HCT116 (cell line): ENCODE data around the gene CLIC5. TPM values are rescaled to one million over a fixed set of nuclear protein-coding genes. Genes with fewer than 3 reads are reported as not detected.

Source experiments
- ATAC-seq: fragments of 200-7000 bp; cut with Tn5 transposase; 2 replicates; pipeline ENCODE4 v1.9.1; 2020; ENCODE audit warnings: mild to moderate bottlenecking, moderate library complexity
- BruUV-seq: library from RNA; stranded (reverse); fragments of 400-500 nt; replicated peaks from 2 replicates; lab custom pipeline; 2021; lab: Mats Ljungman, UMichigan
- CTCF ChIA-PET: fragments of 300-600 bp; sonication (Branson Sonifier 250); formaldehyde crosslinking; loops from one replicate; lab custom pipeline; 2021; ENCODE audit warnings: antibody characterized with exemption; lab: Charles Lee
- POLR2A ChIA-PET: fragments of 300-600, 350-600 bp; sonication (Branson Sonifier 250); formaldehyde crosslinking; loops from one replicate; lab custom pipeline; 2021; ENCODE audit warnings: antibody characterized with exemption; lab: Charles Lee
- RAD21 ChIA-PET, 2 experiments: fragments of 300-600 bp; sonication (Branson Sonifier 250); formaldehyde crosslinking; loops; one replicate each; lab custom pipeline; 2023; ENCODE audit warnings: low total read pairs in 2 of 2; ENCODE audit not compliant: uncharacterized antibody in 2 of 2, unreplicated experiment in 2 of 2, low non-redundant PET in 1 of 2; lab: Charles Lee
- DNase-seq: peaks from one replicate; pipeline ENCODE4 v3.0.0-alpha.2; 2010; ENCODE audit warnings: low read depth, low spot score
- H2AFZ ChIP-seq: fragments of 200-600 bp; shearing (Covaris generic), sonication (generic); 2 replicates; pipeline ENCODE4 v1.6.1; 2017; ENCODE audit warnings: low read depth, mixed run types, mixed read lengths, antibody characterized with exemption, low read length; ENCODE audit not compliant: poor library complexity, severe bottlenecking
- H3K27ac ChIP-seq: 2 replicates; pipeline ENCODE4 v1.5.1; 2012; ENCODE audit warnings: low read depth, low read length
- H3K27me3 ChIP-seq: fragments of 200-600 bp; sonication (generic); 2 replicates; pipeline ENCODE4 v1.6.1; 2016; ENCODE audit warnings: mixed run types, low read length, mixed read lengths; ENCODE audit not compliant: insufficient read depth
- H3K36me3 ChIP-seq, 2 experiments: fragments of 200-500 bp in 1 of 2; fragments of 200-600 bp in 1 of 2; sonication (Bioruptor generic) in 1 of 2; sonication (generic) in 1 of 2; 2 replicates each; pipeline versions ENCODE4 v1.5.1 to v1.6.1; 2014 to 2016; ENCODE audit warnings: low read length in 2 of 2, inconsistent platforms in 1 of 2, mixed read lengths in 1 of 2, mixed run types in 1 of 2; ENCODE audit not compliant: insufficient read depth in 2 of 2, control insufficient read depth in 1 of 2
- H3K4me1 ChIP-seq, 2 experiments: fragments of 200-600 bp in 1 of 2; sonication (generic) in 1 of 2; 2 replicates each; pipeline versions ENCODE4 v1.5.1 to v1.6.1; 2012 to 2017; ENCODE audit warnings: low read length in 2 of 2, inconsistent platforms in 1 of 2, mild to moderate bottlenecking in 1 of 2, mixed read lengths in 1 of 2, mixed run types in 1 of 2, moderate library complexity in 1 of 2; ENCODE audit not compliant: insufficient read depth in 2 of 2, control insufficient read depth in 1 of 2
- H3K4me2 ChIP-seq: fragments of 200-600 bp; sonication (generic); 2 replicates; pipeline ENCODE4 v1.6.1; 2017; ENCODE audit warnings: mixed run types, low read length, mixed read lengths
- H3K4me3 ChIP-seq, 2 experiments: fragments of 200-600 bp in 1 of 2; sonication (generic) in 1 of 2; replicated peaks in 1 of 2; 2 replicates each; pipeline ENCODE4 v1.5.1; 2011 to 2016; ENCODE audit warnings: low read length in 2 of 2, control low read depth in 1 of 2, low read depth in 1 of 2, mild to moderate bottlenecking in 1 of 2, mixed read lengths in 1 of 2, mixed run types in 1 of 2
- H3K79me2 ChIP-seq: fragments of 200-600 bp; sonication (generic); 2 replicates; pipeline ENCODE4 v1.6.1; 2017; ENCODE audit warnings: mild to moderate bottlenecking, mixed run types, low read length, moderate library complexity, mixed read lengths; ENCODE audit not compliant: insufficient read depth
- H3K9ac ChIP-seq: fragments of 200-600 bp; sonication (generic); 2 replicates; pipeline ENCODE4 v1.6.1; 2016; ENCODE audit warnings: low read length, mixed read lengths
- H3K9me2 ChIP-seq: fragments of 200-600 bp; sonication (generic), shearing (Covaris generic); 2 replicates; pipeline ENCODE4 v1.6.1; 2017; ENCODE audit warnings: mixed run types, mild to moderate bottlenecking, moderate library complexity; ENCODE audit not compliant: insufficient read depth
- H3K9me3 ChIP-seq, 2 experiments: fragments of 200-500 bp in 1 of 2; fragments of 200-600 bp in 1 of 2; sonication (Bioruptor generic) in 1 of 2; sonication (generic) in 1 of 2; 2 replicates each; pipeline ENCODE4 v1.6.1; 2014 to 2017; ENCODE audit warnings: low read length in 2 of 2, mixed read lengths in 2 of 2, inconsistent platforms in 1 of 2, low read depth in 1 of 2, mild to moderate bottlenecking in 1 of 2, mixed run types in 1 of 2, moderate library complexity in 1 of 2; ENCODE audit not compliant: control insufficient read depth in 1 of 2, insufficient read depth in 1 of 2
- H4K20me1 ChIP-seq: fragments of 200-600 bp; sonication (generic), shearing (Covaris generic); 2 replicates; pipeline ENCODE4 v1.6.1; 2017; ENCODE audit warnings: mixed run types, mild to moderate bottlenecking, moderate library complexity; ENCODE audit not compliant: insufficient read depth
- CEBPB ChIP-seq: IDR thresholded peaks from 2 replicates; pipeline ENCODE4 v1.6.1; 2012; ENCODE audit warnings: low read depth
- EZH2phosphoT487 ChIP-seq: fragments of 200-600 bp; IDR thresholded peaks from 2 replicates; pipeline ENCODE4 v1.6.1; 2018; ENCODE audit warnings: antibody characterized with exemption, borderline replicate concordance
- MAX ChIP-seq: IDR thresholded peaks from 2 replicates; pipeline ENCODE4 v1.6.1; 2012
- POLR2A ChIP-seq: IDR thresholded peaks from 2 replicates; pipeline ENCODE4 v1.7.0; 2011; ENCODE audit warnings: borderline replicate concordance; ENCODE audit not compliant: insufficient read depth, insufficient read length; ENCODE audit errors: extremely low read depth
- RAD21 ChIP-seq: IDR thresholded peaks from 2 replicates; pipeline ENCODE4 v1.6.1; 2012; ENCODE audit warnings: low read depth, mild to moderate bottlenecking
- REST ChIP-seq: IDR thresholded peaks from 2 replicates; pipeline ENCODE4 v1.6.1; 2012; ENCODE audit warnings: low read depth
- intact Hi-C: fragments of 100-400 bp; cut with micrococcal nuclease; formaldehyde crosslinking; loops from 2 replicates; pipeline ENCODE4 v1.10.0; 2022
- total RNA-seq: library from RNA; stranded (reverse); gene quantifications from one replicate; pipeline ENCODE4 v1.2.1, GENCODE V29; 2021; ENCODE audit not compliant: unreplicated experiment

The CLIC5 gene
- total RNA-seq, 1 experiment from 2014 or later, result 0.20 TPM

GRCh38 chr6:46022106-46022948, 6.7 kb upstream of the CLIC5 start:
- Histone ChIP-seq H3K27ac (no peak overlapping the region), H3K79me2 (no peaks in the 10 kb centered on the region), H3K27me3 (no peaks in the 10 kb centered on the region), H3K4me1 (no peaks in the 10 kb centered on the region), H3K9me3 (no peaks in the 10 kb centered on the region), H3K4me2 (no peak overlapping the region), H3K36me3 (no peaks in the 10 kb centered on the region), H3K9ac (no peak overlapping the region), H2AFZ (no peak overlapping the region), H3K4me3 (no peak overlapping the region), H3K9me2 (no peaks in the 10 kb centered on the region), H4K20me1 (no peaks in the 10 kb centered on the region)
- TF ChIP-seq REST, result no peak
- no peak for TF ChIP-seq POLR2A
- no peak for TF ChIP-seq CEBPB
- TF ChIP-seq EZH2phosphoT487, result no peak
- TF ChIP-seq MAX, result no peak
- no peak for TF ChIP-seq RAD21
- no TSS peak for BruUV-seq
- intact Hi-C loops, result no loop called here
- DNase-seq, result no peak
- ATAC-seq, result no peak
- ChIA-PET CTCF (no interaction called here), RAD21 (no interaction called here), POLR2A (no interaction called here)
